Neuronal stem cell (in vitro differentiated cells): ENCODE results near the gene CAMK1D.

Experiments used
- DNase-seq: peaks from one replicate; pipeline ENCODE4 v3.0.0-alpha.2; 2013; ENCODE audit warnings: low spot score
- H2AFZ ChIP-seq: one replicate; pipeline ENCODE4 v1.6.1; 2013; ENCODE audit warnings: mild to moderate bottlenecking, low read length, inconsistent platforms
- H2AK5ac ChIP-seq: 2 replicates; pipeline ENCODE4 v1.6.1; 2013; ENCODE audit warnings: low read depth, mild to moderate bottlenecking, inconsistent platforms, low read length, moderate library complexity, mixed read lengths
- H2BK120ac ChIP-seq: 2 replicates; pipeline ENCODE4 v1.6.1; 2013; ENCODE audit warnings: low read depth, mild to moderate bottlenecking, inconsistent platforms, low read length, moderate library complexity, mixed read lengths
- H2BK12ac ChIP-seq: one replicate; pipeline ENCODE4 v1.6.1; 2013; ENCODE audit warnings: low read length, inconsistent platforms
- H2BK15ac ChIP-seq: 2 replicates; pipeline ENCODE4 v1.6.1; 2013; ENCODE audit warnings: mild to moderate bottlenecking, low read length, inconsistent platforms, mixed read lengths
- H2BK5ac ChIP-seq: one replicate; pipeline ENCODE4 v1.6.1; 2013; ENCODE audit warnings: inconsistent platforms, mild to moderate bottlenecking, low read length, moderate library complexity
- H3K14ac ChIP-seq: one replicate; pipeline ENCODE4 v1.6.1; 2013; ENCODE audit warnings: low read length, inconsistent platforms
- H3K18ac ChIP-seq: 2 replicates; pipeline ENCODE4 v1.6.1; 2013; ENCODE audit warnings: low read length, inconsistent platforms
- H3K23ac ChIP-seq: 2 replicates; pipeline ENCODE4 v1.6.1; 2013; ENCODE audit warnings: low read depth, mild to moderate bottlenecking, mixed read lengths, low read length, inconsistent platforms; ENCODE audit not compliant: poor library complexity
- H3K27ac ChIP-seq: replicated peaks from 3 replicates; pipeline ENCODE4 v1.5.1; 2013; ENCODE audit warnings: low read length, inconsistent platforms
- H3K27me3 ChIP-seq, 3 experiments: 2 replicates each; pipeline ENCODE4 v1.6.1; 2013; ENCODE audit warnings: low read length in 3 of 3, mild to moderate bottlenecking in 2 of 3, inconsistent platforms in 1 of 3, low read depth in 1 of 3, mixed read lengths in 1 of 3, moderate library complexity in 1 of 3; ENCODE audit not compliant: control insufficient read depth in 3 of 3, insufficient read depth in 3 of 3
- H3K36me3 ChIP-seq, 2 donors: replicated peaks in 1 of 2; 2 replicates each; pipeline ENCODE4 v1.6.1; 2013; ENCODE audit warnings: low read length in 2 of 2; ENCODE audit not compliant: control insufficient read depth in 2 of 2, insufficient read depth in 2 of 2
- H3K4ac ChIP-seq: 2 replicates; pipeline ENCODE4 v1.6.1; 2013; ENCODE audit warnings: inconsistent platforms, mild to moderate bottlenecking, low read length, moderate library complexity
- H3K4me1 ChIP-seq, 2 donors: 1 replicate in 1 of 2; 2 replicates in 1 of 2; pipeline ENCODE4 v1.6.1; 2013; ENCODE audit warnings: low read length in 2 of 2, low read depth in 1 of 2; ENCODE audit not compliant: control insufficient read depth in 2 of 2, insufficient read depth in 1 of 2
- H3K4me2 ChIP-seq: one replicate; pipeline ENCODE4 v1.6.1; 2013; ENCODE audit warnings: mild to moderate bottlenecking, low read length, inconsistent platforms; ENCODE audit not compliant: insufficient read depth, poor library complexity, severe bottlenecking
- H3K4me3 ChIP-seq, 2 donors: 2 replicates each; pipeline ENCODE4 v1.5.1; 2013; ENCODE audit warnings: low read length in 2 of 2, mild to moderate bottlenecking in 2 of 2, inconsistent platforms in 1 of 2, moderate library complexity in 1 of 2
- H3K79me1 ChIP-seq: one replicate; pipeline ENCODE4 v1.6.1; 2013; ENCODE audit warnings: low read depth, mild to moderate bottlenecking, inconsistent platforms, low read length, moderate library complexity
- H3K9ac ChIP-seq: one replicate; pipeline ENCODE4 v1.6.1; 2013; ENCODE audit warnings: mild to moderate bottlenecking, low read depth, low read length, inconsistent platforms; ENCODE audit not compliant: poor library complexity
- H3K9me3 ChIP-seq, 2 donors: replicated peaks in 1 of 2; 2 replicates each; pipeline versions ENCODE3 to v1.6.1; 2013; ENCODE audit warnings: low read length in 2 of 2, mild to moderate bottlenecking in 2 of 2, inconsistent platforms in 1 of 2, low read depth in 1 of 2, mixed read lengths in 1 of 2, moderate library complexity in 1 of 2; ENCODE audit not compliant: control insufficient read depth in 2 of 2, insufficient read depth in 1 of 2
- H4K8ac ChIP-seq: one replicate; pipeline ENCODE4 v1.6.1; 2013; ENCODE audit warnings: low read depth, mild to moderate bottlenecking, inconsistent platforms, low read length, moderate library complexity
- H4K91ac ChIP-seq: one replicate; pipeline ENCODE4 v1.6.1; 2013; ENCODE audit warnings: low read length, low read depth, mild to moderate bottlenecking, inconsistent platforms; ENCODE audit not compliant: poor library complexity
- WGBS, 2 donors: extraction: QIAGEN DNeasy Blood & Tissue Kit; methylation state at CpG; one replicate each; pipeline ENCODE4 v1.1.7; 2013; ENCODE audit warnings: missing lambda C conversion rate in 2 of 2, mixed read lengths in 1 of 2; ENCODE audit not compliant: insufficient read length in 2 of 2, insufficient replicate concordance in 1 of 2; ENCODE audit errors: extremely low coverage in 2 of 2; 5-methylcytosine and 5-hydroxymethylcytosine counted together

CAMK1D gene

DNA sequence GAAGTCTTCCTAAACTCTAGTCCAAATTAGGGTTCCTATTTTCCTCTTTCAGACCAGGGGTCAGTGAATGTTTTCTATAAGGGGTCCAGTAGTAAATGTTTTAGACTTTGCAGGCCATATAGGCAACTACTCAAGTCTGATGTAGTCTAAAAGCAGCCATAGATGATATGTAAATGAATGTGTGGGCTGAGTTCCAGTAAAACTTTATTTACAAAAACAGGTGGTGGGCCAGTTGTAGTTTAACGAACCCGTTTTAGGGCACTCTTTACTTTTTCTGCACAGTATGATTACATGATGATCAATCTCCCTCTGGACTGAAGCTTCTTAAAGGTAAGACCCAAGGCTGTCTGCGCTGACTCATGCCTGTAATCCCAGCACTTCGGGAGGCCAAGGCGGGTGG, 243.6 kb downstream of the CAMK1D start:
- H3K36me3 ChIP-seq = no peaks in the 10 kb centered on the region
- H3K27me3 ChIP-seq = no peaks in the 10 kb centered on the region
- H3K4ac ChIP-seq = no peak overlapping the region
- H3K4me1 ChIP-seq = peaks cover 2 to 6% of the 10 kb centered on the region in 2 donors
- no peak for DNase-seq
- no peak overlapping the region for H3K23ac ChIP-seq
- H2BK12ac ChIP-seq = no peak overlapping the region
- H2AFZ ChIP-seq = no peak overlapping the region
- H2BK15ac ChIP-seq = no peak overlapping the region
- H3K4me3 ChIP-seq = no peak overlapping the region
- no peak overlapping the region for H3K9ac ChIP-seq
- H3K4me2 ChIP-seq = no peak overlapping the region
- no peak overlapping the region for H3K27ac ChIP-seq
- no peak overlapping the region for H2BK120ac ChIP-seq
- no peak overlapping the region for H4K91ac ChIP-seq
- no peak overlapping the region for H2BK5ac ChIP-seq
- H3K79me1 ChIP-seq = no peaks in the 10 kb centered on the region
- no peak overlapping the region for H3K18ac ChIP-seq
- no peak overlapping the region for H2AK5ac ChIP-seq
- no peak overlapping the region for H3K14ac ChIP-seq
- no CpG with 5 or more reads among the region's 5 CpGs for WGBS, 2 donors
- peaks cover 0 to 10% of the 10 kb centered on the region in 2 donors for H3K9me3 ChIP-seq
- H4K8ac ChIP-seq = no peak overlapping the region

DNA sequence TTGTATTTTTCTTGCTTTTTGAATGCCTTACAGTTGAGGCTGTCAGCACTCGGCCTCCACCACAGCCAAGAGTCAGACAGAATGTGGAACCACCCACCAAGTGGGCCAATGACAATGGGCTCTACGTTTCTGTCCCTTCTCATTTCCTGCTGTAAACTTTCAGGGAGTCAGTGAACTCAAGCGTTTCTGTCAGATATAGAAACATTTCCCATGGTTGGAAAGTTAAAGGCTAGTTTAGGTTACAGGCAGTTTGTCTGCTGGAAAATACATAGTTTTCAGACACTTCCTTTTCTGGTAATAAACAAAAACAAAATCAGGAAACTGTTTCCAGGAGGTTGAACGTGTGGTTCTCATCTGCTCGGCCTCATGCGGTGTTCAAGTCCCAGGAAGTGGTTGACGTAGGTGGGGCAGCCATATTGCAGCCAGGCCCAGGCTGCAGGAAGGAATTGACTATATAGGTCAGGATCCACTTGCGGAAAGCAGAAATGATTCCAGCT, 245.1 kb downstream of the CAMK1D start:
- Histone ChIP-seq H3K4me1 (peaks cover 2 to 3% of the 10 kb centered on the region in 2 donors), H2BK5ac (no peak overlapping the region), H4K8ac (no peak overlapping the region), H3K9me3 (peaks cover 2 to 10% of the 10 kb centered on the region in 2 donors), H3K27me3 (peaks cover 0 to 2% (median 0%) of the 10 kb centered on the region in 3 experiments), H3K9ac (no peak overlapping the region), H3K27ac (no peak overlapping the region), H3K4ac (no peak overlapping the region), H3K79me1 (no peaks in the 10 kb centered on the region), H3K18ac (no peak overlapping the region), H3K23ac (no peak overlapping the region), H3K36me3 (no peaks in the 10 kb centered on the region), H2AK5ac (no peak overlapping the region), H3K14ac (no peak overlapping the region), H2AFZ (no peak overlapping the region), H4K91ac (no peak overlapping the region), H2BK12ac (no peak overlapping the region), H3K4me3 (no peak overlapping the region), H2BK15ac (no peak overlapping the region), H2BK120ac (no peak overlapping the region), H3K4me2 (no peak overlapping the region)
- WGBS, 2 donors = no CpG with 5 or more reads among the region's 8 CpGs
- DNase-seq = no peak

DNA sequence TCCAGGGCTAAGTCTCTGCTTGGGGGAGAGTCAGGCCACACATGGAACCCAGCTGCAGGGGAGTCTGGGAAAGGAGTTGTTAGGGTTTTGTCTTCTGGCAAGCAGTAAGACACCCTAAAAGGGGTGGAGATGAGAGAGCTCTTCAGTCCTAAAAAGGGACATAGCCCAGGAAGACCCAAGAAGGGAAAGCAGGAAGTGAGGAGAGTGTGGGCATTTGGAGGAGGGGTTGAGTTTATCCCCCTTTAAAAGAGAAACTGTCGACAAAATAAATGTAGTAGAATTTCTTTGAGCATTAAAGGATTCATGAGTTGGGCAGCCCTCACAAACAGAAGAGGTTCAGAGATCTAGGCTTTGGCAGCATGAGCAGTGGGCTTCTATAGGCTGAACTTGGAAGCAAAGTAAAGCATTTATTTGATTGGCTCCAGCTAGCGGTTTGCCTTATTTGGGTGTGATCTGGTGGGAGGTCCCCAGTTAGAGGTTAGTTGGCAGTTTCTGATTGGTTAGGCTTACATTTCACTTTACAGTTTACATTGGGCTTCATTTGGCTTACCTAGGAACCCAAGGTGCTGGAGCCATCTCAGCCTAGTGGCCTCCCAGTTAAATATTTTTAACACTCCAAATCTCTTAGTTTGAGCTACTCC, 246.7 kb downstream of the CAMK1D start:
- Histone ChIP-seq H3K4me1 (peaks cover 0 to 2% of the 10 kb centered on the region in 2 donors), H3K4ac (no peak overlapping the region), H4K8ac (no peak overlapping the region), H3K14ac (no peak overlapping the region), H2BK15ac (no peak overlapping the region), H2AFZ (no peak overlapping the region), H3K4me2 (no peak overlapping the region), H3K27ac (no peak overlapping the region), H3K9ac (no peak overlapping the region), H2BK120ac (no peak overlapping the region), H3K79me1 (no peaks in the 10 kb centered on the region), H2BK5ac (no peak overlapping the region), H3K9me3 (peaks cover 2 to 10% of the 10 kb centered on the region in 2 donors), H3K4me3 (no peak overlapping the region), H2AK5ac (no peak overlapping the region), H3K36me3 (no peaks in the 10 kb centered on the region), H3K18ac (no peak overlapping the region), H3K23ac (no peak overlapping the region), H3K27me3 (peaks cover 0 to 2% (median 0%) of the 10 kb centered on the region in 3 experiments), H4K91ac (no peak overlapping the region), H2BK12ac (no peak overlapping the region)
- DNase-seq = no peak
- no CpG with 5 or more reads among the region's 2 CpGs for WGBS, 2 donors

DNA sequence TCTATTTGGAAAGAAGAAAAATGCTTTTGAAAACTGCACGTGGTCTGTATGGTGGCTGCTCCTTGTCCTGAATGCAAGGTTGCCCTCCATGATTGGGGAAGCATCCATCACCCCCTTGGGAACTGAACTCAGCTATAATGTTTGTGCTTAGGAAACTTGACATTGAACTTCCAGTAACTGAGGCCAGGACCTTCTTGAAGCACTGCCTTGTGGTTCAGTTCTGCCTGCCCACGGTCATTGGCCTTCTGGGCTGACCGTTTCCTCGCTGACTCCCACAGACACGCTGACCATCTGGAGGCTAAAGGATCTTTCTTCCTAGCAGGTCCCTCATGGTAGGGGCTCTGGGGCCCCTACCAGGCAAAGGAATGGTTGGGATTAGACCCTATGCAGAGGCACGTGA, 247.8 kb downstream of the CAMK1D start:
- Histone ChIP-seq H2BK12ac (no peak overlapping the region), H4K8ac (no peak overlapping the region), H3K4me2 (no peak overlapping the region), H3K4ac (no peak overlapping the region), H3K27ac (no peak overlapping the region), H2AK5ac (no peak overlapping the region), H3K36me3 (no peaks in the 10 kb centered on the region), H2AFZ (no peak overlapping the region), H3K18ac (no peak overlapping the region), H3K23ac (no peak overlapping the region), H3K4me3 (no peak overlapping the region), H3K14ac (no peak overlapping the region), H4K91ac (no peak overlapping the region), H3K9ac (no peak overlapping the region), H3K79me1 (no peaks in the 10 kb centered on the region), H2BK15ac (no peak overlapping the region), H3K4me1 (peaks cover 0 to 2% of the 10 kb centered on the region in 2 donors), H2BK120ac (no peak overlapping the region), H3K9me3 (peaks cover 2 to 10% of the 10 kb centered on the region in 2 donors), H3K27me3 (peaks cover 0 to 2% (median 0%) of the 10 kb centered on the region in 3 experiments), H2BK5ac (no peak overlapping the region)
- DNase-seq = no peak
- WGBS, 2 donors = no CpG with 5 or more reads among the region's 6 CpGs
